Measurements from ENCODE around the gene KCNQ5. TPM values are rescaled to one million over a fixed set of nuclear protein-coding genes. Genes with fewer than 3 reads are reported as not detected.

The KCNQ5 gene
- polyA plus RNA-seq, 3 donors: not detected

- H4K20me1 ChIP-seq (ENCODE audit: insufficient read depth, low read length): no peaks in the 10 kb centered on the region
- no peaks in the 10 kb centered on the region for H3K27me3 ChIP-seq (ENCODE audit: control insufficient read depth in 2 of 2, insufficient read depth in 2 of 2, low read length in 2 of 2)
- H3K36me3 ChIP-seq (replicated peaks in 1 of 2; ENCODE audit: control insufficient read depth in 1 of 2, insufficient read depth in 2 of 2, low read length in 2 of 2): no peaks in the 10 kb centered on the region
- no peaks in the 10 kb centered on the region for H3K36me3 Mint-ChIP-seq
- H3K9me3 ChIP-seq (replicated peaks in 1 of 2; ENCODE audit: control insufficient read depth in 1 of 2, insufficient read depth in 1 of 2, low read length in 2 of 2): no peaks in the 10 kb centered on the region
- no peaks in the 10 kb centered on the region for H3K9me3 Mint-ChIP-seq
- no peak for TF ChIP-seq CTCF (IDR thresholded peaks at IDR 0.05)
- H2AFZ ChIP-seq (ENCODE audit: insufficient read depth, low read depth, low read length, poor library complexity, severe bottlenecking): no peak overlapping the region
- WGBS (ENCODE audit: insufficient coverage): 88% methylated on average over 2 of the region's 4 CpGs
- no peaks in the 10 kb centered on the region for H3K4me1 Mint-ChIP-seq
- H3K9ac ChIP-seq (ENCODE audit: insufficient read depth, low read length, poor library complexity, severe bottlenecking): no peak overlapping the region
- H3K4me3 ChIP-seq (replicated peaks in 1 of 3; ENCODE audit: low read depth in 2 of 3, low read length in 3 of 3): no peak overlapping the region
- H3K27ac Mint-ChIP-seq: no peak overlapping the region
- intact Hi-C loops (cut with micrococcal nuclease): no loop called here
- no peak overlapping the region for H3K4me3 Mint-ChIP-seq
- no peak overlapping the region for H3K4me2 ChIP-seq (replicated peaks; ENCODE audit: extremely low read depth, low read length, poor library complexity, severe bottlenecking)
- no peaks in the 10 kb centered on the region for H3K79me2 ChIP-seq (ENCODE audit: insufficient read depth, low read length)
- no peaks in the 10 kb centered on the region for H3K4me1 ChIP-seq (ENCODE audit: control insufficient read depth in 1 of 2, insufficient read depth in 2 of 2, low read length in 2 of 2)
- no peaks in the 10 kb centered on the region for H3K27me3 Mint-ChIP-seq (ENCODE audit: low read depth in 3 of 3)
- no peak for DNase-seq
- H3K27ac ChIP-seq (ENCODE audit: low read depth in 1 of 2, low read length in 2 of 2): no peak overlapping the region
These were observed 552.8 kb downstream of the KCNQ5 start for GRCh38 chr6:73174646-73175045.

GRCh38 chr6:73176057-73176456 lies 554.2 kb downstream of the KCNQ5 start:
- H3K4me2 ChIP-seq (replicated peaks; ENCODE audit: extremely low read depth, low read length, poor library complexity, severe bottlenecking): no peak overlapping the region
- H3K27me3 ChIP-seq (ENCODE audit: control insufficient read depth in 2 of 2, insufficient read depth in 2 of 2, low read length in 2 of 2): no peaks in the 10 kb centered on the region
- Mint-ChIP-seq H3K9me3 (no peaks in the 10 kb centered on the region), H3K27ac (no peak overlapping the region), H3K36me3 (no peaks in the 10 kb centered on the region), H3K27me3 (ENCODE audit: low read depth in 3 of 3) (no peaks in the 10 kb centered on the region), H3K4me1 (peaks cover 9% of the 10 kb centered on the region), H3K4me3 (no peak overlapping the region)
- no peaks in the 10 kb centered on the region for H4K20me1 ChIP-seq (ENCODE audit: insufficient read depth, low read length)
- no peaks in the 10 kb centered on the region for H3K9me3 ChIP-seq (replicated peaks in 1 of 2; ENCODE audit: control insufficient read depth in 1 of 2, insufficient read depth in 1 of 2, low read length in 2 of 2)
- H3K36me3 ChIP-seq (replicated peaks in 1 of 2; ENCODE audit: control insufficient read depth in 1 of 2, insufficient read depth in 2 of 2, low read length in 2 of 2): no peaks in the 10 kb centered on the region
- no peak for DNase-seq
- TF ChIP-seq CTCF (IDR thresholded peaks at IDR 0.05): no peak
- H3K4me3 ChIP-seq (replicated peaks in 1 of 3; ENCODE audit: low read depth in 2 of 3, low read length in 3 of 3): no peak overlapping the region
- no peak overlapping the region for H3K27ac ChIP-seq (ENCODE audit: low read depth in 1 of 2, low read length in 2 of 2)
- H2AFZ ChIP-seq (ENCODE audit: insufficient read depth, low read depth, low read length, poor library complexity, severe bottlenecking): no peak overlapping the region
- intact Hi-C loops (cut with micrococcal nuclease): no loop called here
- H3K9ac ChIP-seq (ENCODE audit: insufficient read depth, low read length, poor library complexity, severe bottlenecking): no peak overlapping the region
- WGBS (ENCODE audit: insufficient coverage): 72% methylated on average over 6 of the region's 6 CpGs
- peaks cover 0 to 3% of the 10 kb centered on the region in 2 donors for H3K4me1 ChIP-seq (ENCODE audit: control insufficient read depth in 1 of 2, insufficient read depth in 2 of 2, low read length in 2 of 2)
- H3K79me2 ChIP-seq (ENCODE audit: insufficient read depth, low read length): no peaks in the 10 kb centered on the region

Data from CD14-positive monocyte (primary cell).